ENCODE measurements around the gene MGMT. TPM values are rescaled to one million over a fixed set of nuclear protein-coding genes. Genes with fewer than 3 reads are reported as not detected.

MGMT gene
- total and polyA plus RNA-seq, 2 experiments from 2014 or later, result 19.3 to 21.9 TPM

DNA sequence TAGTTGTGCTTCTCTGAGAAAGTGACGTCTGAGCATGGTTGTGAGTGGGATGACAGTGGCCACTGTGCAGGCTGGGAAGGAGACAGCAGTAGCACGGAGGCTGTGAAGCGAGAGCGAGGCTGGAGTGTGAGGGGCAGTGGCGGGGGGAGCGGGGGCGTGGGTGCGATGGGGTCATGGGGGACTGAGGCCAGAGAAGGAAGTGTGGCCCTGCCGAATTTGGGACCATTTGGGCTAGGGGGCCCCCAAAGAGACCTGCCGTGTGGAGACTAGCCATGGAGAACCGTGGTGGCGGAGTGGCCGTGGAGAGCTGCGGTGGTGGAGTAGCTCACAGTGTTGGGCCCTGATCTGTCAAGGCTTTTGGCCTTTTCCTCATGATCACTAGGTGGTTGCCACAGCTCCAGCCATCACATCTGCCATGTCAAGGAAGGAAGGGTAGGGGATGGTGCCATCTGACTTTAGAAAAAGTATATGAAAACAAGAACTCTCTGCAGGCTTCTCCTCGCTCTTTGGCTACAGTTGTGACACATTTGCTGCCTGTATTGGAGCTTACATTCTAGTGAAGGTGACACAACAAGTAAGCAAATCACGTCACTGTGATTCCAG lies 61.4 kb downstream of the MGMT start:
- H3K27ac ChIP-seq (ENCODE audit: low read depth), result no peak overlapping the region
- H3K4me2 ChIP-seq, result no peak overlapping the region
- peaks cover 4% of the 10 kb centered on the region; the same call in 1 of the 2 replicates for H3K4me1 ChIP-seq (ENCODE audit: insufficient read depth)
- H3K36me3 ChIP-seq (ENCODE audit: insufficient read depth), result no peaks in the 10 kb centered on the region
- 0 out of 2 replicates have a peak overlapping the region, but pooled peaks have one; percentile 16 for H3K27ac Mint-ChIP-seq
- 0 out of 2 replicates have a peak, but pooled peaks cover 10% of the 10 kb centered on the region for H3K9me2 ChIP-seq (ENCODE audit: insufficient read depth)
- no peaks in the 10 kb centered on the region for H3K79me2 ChIP-seq (replicated peaks; ENCODE audit: insufficient read depth)
- no peaks in the 10 kb centered on the region for H3F3A ChIP-seq (replicated peaks; ENCODE audit: low read depth)
- H2AFZ ChIP-seq, result no peak overlapping the region
- TF ChIP-seq EZH2phosphoT487 (IDR thresholded peaks at IDR 0.05; ENCODE audit: unreplicated experiment), result no peak
- TF ChIP-seq, protein P1, sequence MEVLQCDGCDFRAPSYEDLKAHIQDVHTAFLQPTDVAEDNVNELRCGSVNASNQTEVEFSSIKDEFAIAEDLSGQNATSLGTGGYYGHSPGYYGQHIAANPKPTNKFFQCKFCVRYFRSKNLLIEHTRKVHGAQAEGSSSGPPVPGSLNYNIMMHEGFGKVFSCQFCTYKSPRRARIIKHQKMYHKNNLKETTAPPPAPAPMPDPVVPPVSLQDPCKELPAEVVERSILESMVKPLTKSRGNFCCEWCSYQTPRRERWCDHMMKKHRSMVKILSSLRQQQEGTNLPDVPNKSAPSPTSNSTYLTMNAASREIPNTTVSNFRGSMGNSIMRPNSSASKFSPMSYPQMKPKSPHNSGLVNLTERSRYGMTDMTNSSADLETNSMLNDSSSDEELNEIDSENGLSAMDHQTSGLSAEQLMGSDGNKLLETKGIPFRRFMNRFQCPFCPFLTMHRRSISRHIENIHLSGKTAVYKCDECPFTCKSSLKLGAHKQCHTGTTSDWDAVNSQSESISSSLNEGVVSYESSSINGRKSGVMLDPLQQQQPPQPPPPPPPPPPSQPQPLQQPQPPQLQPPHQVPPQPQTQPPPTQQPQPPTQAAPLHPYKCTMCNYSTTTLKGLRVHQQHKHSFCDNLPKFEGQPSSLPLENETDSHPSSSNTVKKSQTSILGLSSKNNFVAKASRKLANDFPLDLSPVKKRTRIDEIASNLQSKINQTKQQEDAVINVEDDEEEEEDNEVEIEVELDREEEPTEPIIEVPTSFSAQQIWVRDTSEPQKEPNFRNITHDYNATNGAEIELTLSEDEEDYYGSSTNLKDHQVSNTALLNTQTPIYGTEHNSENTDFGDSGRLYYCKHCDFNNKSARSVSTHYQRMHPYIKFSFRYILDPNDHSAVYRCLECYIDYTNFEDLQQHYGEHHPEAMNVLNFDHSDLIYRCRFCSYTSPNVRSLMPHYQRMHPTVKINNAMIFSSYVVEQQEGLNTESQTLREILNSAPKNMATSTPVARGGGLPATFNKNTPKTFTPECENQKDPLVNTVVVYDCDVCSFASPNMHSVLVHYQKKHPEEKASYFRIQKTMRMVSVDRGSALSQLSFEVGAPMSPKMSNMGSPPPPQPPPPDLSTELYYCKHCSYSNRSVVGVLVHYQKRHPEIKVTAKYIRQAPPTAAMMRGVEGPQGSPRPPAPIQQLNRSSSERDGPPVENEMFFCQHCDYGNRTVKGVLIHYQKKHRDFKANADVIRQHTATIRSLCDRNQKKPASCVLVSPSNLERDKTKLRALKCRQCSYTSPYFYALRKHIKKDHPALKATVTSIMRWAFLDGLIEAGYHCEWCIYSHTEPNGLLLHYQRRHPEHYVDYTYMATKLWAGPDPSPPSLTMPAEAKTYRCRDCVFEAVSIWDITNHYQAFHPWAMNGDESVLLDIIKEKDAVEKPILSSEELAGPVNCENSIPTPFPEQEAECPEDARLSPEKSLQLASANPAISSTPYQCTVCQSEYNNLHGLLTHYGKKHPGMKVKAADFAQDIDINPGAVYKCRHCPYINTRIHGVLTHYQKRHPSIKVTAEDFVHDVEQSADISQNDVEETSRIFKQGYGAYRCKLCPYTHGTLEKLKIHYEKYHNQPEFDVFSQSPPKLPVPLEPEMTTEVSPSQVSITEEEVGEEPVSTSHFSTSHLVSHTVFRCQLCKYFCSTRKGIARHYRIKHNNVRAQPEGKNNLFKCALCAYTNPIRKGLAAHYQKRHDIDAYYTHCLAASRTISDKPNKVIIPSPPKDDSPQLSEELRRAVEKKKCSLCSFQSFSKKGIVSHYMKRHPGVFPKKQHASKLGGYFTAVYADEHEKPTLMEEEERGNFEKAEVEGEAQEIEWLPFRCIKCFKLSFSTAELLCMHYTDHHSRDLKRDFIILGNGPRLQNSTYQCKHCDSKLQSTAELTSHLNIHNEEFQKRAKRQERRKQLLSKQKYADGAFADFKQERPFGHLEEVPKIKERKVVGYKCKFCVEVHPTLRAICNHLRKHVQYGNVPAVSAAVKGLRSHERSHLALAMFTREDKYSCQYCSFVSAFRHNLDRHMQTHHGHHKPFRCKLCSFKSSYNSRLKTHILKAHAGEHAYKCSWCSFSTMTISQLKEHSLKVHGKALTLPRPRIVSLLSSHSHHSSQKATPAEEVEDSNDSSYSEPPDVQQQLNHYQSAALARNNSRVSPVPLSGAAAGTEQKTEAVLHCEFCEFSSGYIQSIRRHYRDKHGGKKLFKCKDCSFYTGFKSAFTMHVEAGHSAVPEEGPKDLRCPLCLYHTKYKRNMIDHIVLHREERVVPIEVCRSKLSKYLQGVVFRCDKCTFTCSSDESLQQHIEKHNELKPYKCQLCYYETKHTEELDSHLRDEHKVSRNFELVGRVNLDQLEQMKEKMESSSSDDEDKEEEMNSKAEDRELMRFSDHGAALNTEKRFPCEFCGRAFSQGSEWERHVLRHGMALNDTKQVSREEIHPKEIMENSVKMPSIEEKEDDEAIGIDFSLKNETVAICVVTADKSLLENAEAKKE (CRISPR knock-in tag; IDR thresholded peaks at IDR 0.05), result no peak
- TF ChIP-seq, protein P2, sequence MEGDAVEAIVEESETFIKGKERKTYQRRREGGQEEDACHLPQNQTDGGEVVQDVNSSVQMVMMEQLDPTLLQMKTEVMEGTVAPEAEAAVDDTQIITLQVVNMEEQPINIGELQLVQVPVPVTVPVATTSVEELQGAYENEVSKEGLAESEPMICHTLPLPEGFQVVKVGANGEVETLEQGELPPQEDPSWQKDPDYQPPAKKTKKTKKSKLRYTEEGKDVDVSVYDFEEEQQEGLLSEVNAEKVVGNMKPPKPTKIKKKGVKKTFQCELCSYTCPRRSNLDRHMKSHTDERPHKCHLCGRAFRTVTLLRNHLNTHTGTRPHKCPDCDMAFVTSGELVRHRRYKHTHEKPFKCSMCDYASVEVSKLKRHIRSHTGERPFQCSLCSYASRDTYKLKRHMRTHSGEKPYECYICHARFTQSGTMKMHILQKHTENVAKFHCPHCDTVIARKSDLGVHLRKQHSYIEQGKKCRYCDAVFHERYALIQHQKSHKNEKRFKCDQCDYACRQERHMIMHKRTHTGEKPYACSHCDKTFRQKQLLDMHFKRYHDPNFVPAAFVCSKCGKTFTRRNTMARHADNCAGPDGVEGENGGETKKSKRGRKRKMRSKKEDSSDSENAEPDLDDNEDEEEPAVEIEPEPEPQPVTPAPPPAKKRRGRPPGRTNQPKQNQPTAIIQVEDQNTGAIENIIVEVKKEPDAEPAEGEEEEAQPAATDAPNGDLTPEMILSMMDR (conservative IDR thresholded peaks at IDR 0.05; ENCODE audit: low read depth in 2 of 2), result no peak
- peaks cover 6% of the 10 kb centered on the region; the same call in 2 of the 3 replicates for H3K36me3 Mint-ChIP-seq (ENCODE audit: low read depth)
- ATAC-seq, result no peak
- no peaks in the 10 kb centered on the region for H3K27me3 Mint-ChIP-seq (ENCODE audit: insufficient read depth, low read depth, poor library complexity)
- no peak for DNase-seq (ENCODE audit: low spot score)
- H3K4me3 ChIP-seq, result no peak overlapping the region
- H4K20me1 ChIP-seq (replicated peaks; ENCODE audit: insufficient read depth), result no peaks in the 10 kb centered on the region; the same call in 1 of the 2 replicates
- peaks cover 22% of the 10 kb centered on the region for H3K4me1 Mint-ChIP-seq
- H3K4me3 Mint-ChIP-seq, result no peak overlapping the region
- H3K9me3 Mint-ChIP-seq, result no peaks in the 10 kb centered on the region
- H3K27me3 ChIP-seq (ENCODE audit: insufficient read depth), result no peaks in the 10 kb centered on the region
